HFFc6 (cell line): Measurements from ENCODE around the gene SERPINE1. TPM values are rescaled to one million over a fixed set of nuclear protein-coding genes. Genes with fewer than 3 reads are reported as not detected.
A peak's percentile ranks its signal among the peaks of the same experiment; 100 is the strongest.

Experiments
- DNase-seq: peaks from one replicate; pipeline ENCODE4 v3.0.0-alpha.2; 2018
- H3K27ac Mint-ChIP-seq: 2 replicates; pipeline ENCODE4 v1.8.0; 2020; ENCODE audit warnings: mild to moderate bottlenecking, mixed read lengths
- H3K27me3 Mint-ChIP-seq: 2 replicates; pipeline ENCODE4 v1.8.0; 2021; ENCODE audit warnings: mild to moderate bottlenecking, moderate library complexity, mixed read lengths; ENCODE audit not compliant: insufficient read depth
- H3K36me3 Mint-ChIP-seq: 2 replicates; pipeline ENCODE4 v1.8.0; 2021; ENCODE audit warnings: low read depth, mixed read lengths
- H3K4me1 Mint-ChIP-seq: 2 replicates; pipeline ENCODE4 v1.8.0; 2020; ENCODE audit warnings: low read depth, mixed read lengths
- H3K4me3 Mint-ChIP-seq: 2 replicates; pipeline ENCODE4 v1.8.0; 2020; ENCODE audit warnings: mild to moderate bottlenecking, moderate library complexity, mixed read lengths
- H3K9me3 Mint-ChIP-seq: 2 replicates; pipeline ENCODE4 v1.8.0; 2020; ENCODE audit warnings: mild to moderate bottlenecking, mixed read lengths
- CTCF ChIP-seq: fragments of 200-600 bp; sonication (generic); IDR thresholded peaks from 2 replicates; pipeline ENCODE4 v1.5.0; 2021; ENCODE audit warnings: antibody characterized with exemption, mild to moderate bottlenecking
- total RNA-seq, 6 experiments: library from RNA; stranded (reverse); fragmentation: NEBNext Ultra II Directional; extraction: Animal tissue kit (Norgen Biotek cat#: 25700); gene quantifications; 2 replicates in 1 of 6; 3 replicates in 5 of 6; pipeline ENCODE4 v1.2.3, GENCODE V29; 2021

The SERPINE1 gene
- total RNA-seq, 6 experiments from 2014 or later: 906 to 2,092 (median 1,052) TPM

- Mint-ChIP-seq H3K4me1 (peaks cover 15% of the 10 kb centered on the region), H3K27ac (no peak overlapping the region), H3K27me3 (peaks cover 54% of the 10 kb centered on the region), H3K9me3 (peaks cover 6% of the 10 kb centered on the region; the same call in 1 of the 2 replicates), H3K4me3 (peak overlapping the region; percentile 60), H3K36me3 (no peaks in the 10 kb centered on the region)
- DNase-seq: no peak
- no peak for TF ChIP-seq CTCF
These were observed 52.2 kb downstream of the SERPINE1 start for GRCh38 chr7:101179117-101179516.

- peaks cover 53% of the 10 kb centered on the region for H3K27me3 Mint-ChIP-seq
- H3K9me3 Mint-ChIP-seq: peaks cover 6% of the 10 kb centered on the region; the same call in 1 of the 2 replicates
- no peak for DNase-seq
- H3K4me3 Mint-ChIP-seq: no peak overlapping the region
- TF ChIP-seq CTCF: no peak
- no peaks in the 10 kb centered on the region for H3K36me3 Mint-ChIP-seq
- H3K27ac Mint-ChIP-seq: no peak overlapping the region
- peaks cover 17% of the 10 kb centered on the region for H3K4me1 Mint-ChIP-seq
These were observed 52.8 kb downstream of the SERPINE1 start for GRCh38 chr7:101179713-101180112.

GRCh38 chr7:101180130-101180755, 53.3 kb downstream of the SERPINE1 start, which contains the start of gene NAT16:
TSS of gene NAT16 (minus strand) at chr7:101180293. CDS start at chr7:101174807, 5,486 bp downstream.
- no peak for DNase-seq
- no peak for TF ChIP-seq CTCF
- H3K27ac Mint-ChIP-seq: no peak within 1 kb of the TSS
- peaks cover 49% of the 10 kb centered on the region for H3K27me3 Mint-ChIP-seq
- H3K9me3 Mint-ChIP-seq: peaks cover 6% of the 10 kb centered on the region; the same call in 1 of the 2 replicates
- peaks cover 22% of the 10 kb centered on the region for H3K4me1 Mint-ChIP-seq
- H3K4me3 Mint-ChIP-seq: peak within 1 kb of the TSS; percentile 60
- no peaks in the 10 kb centered on the region for H3K36me3 Mint-ChIP-seq

- Mint-ChIP-seq H3K4me3 (no peak overlapping the region), H3K36me3 (no peaks in the 10 kb centered on the region), H3K27ac (peak overlapping the region; percentile 53; the same call in 1 of the 2 replicates), H3K4me1 (peaks cover 20% of the 10 kb centered on the region), H3K9me3 (peaks cover 6% of the 10 kb centered on the region; the same call in 1 of the 2 replicates), H3K27me3 (peaks cover 24% of the 10 kb centered on the region)
- no peak for TF ChIP-seq CTCF
- peak; percentile 69 for DNase-seq
These were observed 58.4 kb downstream of the SERPINE1 start for GRCh38 chr7:101185258-101185839.

GRCh38 chr7:101186194-101186593, 59.3 kb downstream of the SERPINE1 start:
- H3K4me3 Mint-ChIP-seq: no peak overlapping the region
- no peak overlapping the region for H3K27ac Mint-ChIP-seq
- H3K9me3 Mint-ChIP-seq: peaks cover 6% of the 10 kb centered on the region; the same call in 1 of the 2 replicates
- no peak for DNase-seq
- H3K4me1 Mint-ChIP-seq: peaks cover 20% of the 10 kb centered on the region
- no peak for TF ChIP-seq CTCF
- H3K27me3 Mint-ChIP-seq: peaks cover 17% of the 10 kb centered on the region
- no peaks in the 10 kb centered on the region for H3K36me3 Mint-ChIP-seq
